Measurements from ENCODE around the gene NOTCH1. TPM values are rescaled to one million over a fixed set of nuclear protein-coding genes. Genes with fewer than 3 reads are reported as not detected.

The NOTCH1 gene
- total and polyA plus RNA-seq, 2 of the 8 experiments (the other 6 are each of a cell fraction or from before 2014, with no cell fraction given), result 6.9 to 55.6 TPM

DNA sequence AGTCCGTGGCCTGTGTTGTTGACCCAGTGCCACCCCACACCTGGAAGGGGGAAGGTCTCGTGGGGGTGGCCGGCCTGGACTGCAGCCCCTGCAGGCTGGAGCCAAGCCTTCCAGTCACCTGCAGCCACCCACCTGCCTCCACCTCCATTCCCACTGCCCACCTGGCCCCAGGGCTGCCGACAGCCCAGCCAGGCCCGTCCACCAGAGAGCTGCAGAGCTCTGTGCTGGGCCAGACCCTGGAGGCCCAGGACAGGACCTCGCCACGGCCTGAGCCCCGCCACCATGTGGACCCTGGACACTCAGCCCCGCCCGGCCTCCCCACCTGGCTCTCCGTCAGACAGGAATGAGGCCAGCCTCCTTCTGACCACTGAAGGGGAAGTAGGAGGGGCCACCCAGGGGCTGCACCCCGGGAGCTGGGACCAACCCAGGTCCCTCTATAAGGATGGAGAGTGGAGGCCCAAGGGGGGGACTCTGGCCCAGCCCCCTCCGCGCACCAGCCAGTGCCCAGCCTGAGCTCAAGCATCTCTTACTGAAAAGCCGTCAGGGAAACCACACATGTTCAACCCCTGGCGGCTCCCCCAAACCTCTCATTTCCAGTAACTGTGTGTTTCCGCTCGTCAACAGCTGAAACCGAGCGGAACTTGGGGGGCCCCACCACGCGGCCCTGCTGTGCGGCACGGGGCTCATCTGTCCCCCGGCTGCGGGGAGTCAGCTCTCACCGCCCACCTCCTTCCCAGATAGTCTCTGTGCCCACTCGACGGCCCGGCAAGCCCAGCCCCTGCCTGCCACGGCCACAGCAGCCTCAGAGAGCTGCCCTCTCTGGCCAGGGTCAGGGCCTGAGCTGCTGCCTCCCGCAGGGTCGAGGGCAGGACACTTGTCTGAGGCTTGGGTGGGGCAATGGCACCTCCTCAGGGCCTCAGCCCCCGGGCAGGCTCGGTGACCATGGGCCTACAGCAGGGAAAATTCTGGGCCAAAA is 12.8 kb downstream of the NOTCH1 start (continued):
- no peak for TF ChIP-seq FOSL1 (IDR thresholded peaks at IDR 0.05; ENCODE audit: insufficient read depth, low read depth, low read length)
- TF ChIP-seq CREB1 (IDR thresholded peaks at IDR 0.05), result no peak
- TF ChIP-seq, protein P1, sequence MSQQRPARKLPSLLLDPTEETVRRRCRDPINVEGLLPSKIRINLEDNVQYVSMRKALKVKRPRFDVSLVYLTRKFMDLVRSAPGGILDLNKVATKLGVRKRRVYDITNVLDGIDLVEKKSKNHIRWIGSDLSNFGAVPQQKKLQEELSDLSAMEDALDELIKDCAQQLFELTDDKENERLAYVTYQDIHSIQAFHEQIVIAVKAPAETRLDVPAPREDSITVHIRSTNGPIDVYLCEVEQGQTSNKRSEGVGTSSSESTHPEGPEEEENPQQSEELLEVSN (IDR thresholded peaks at IDR 0.05), result no peak
- TF ChIP-seq, protein P2, sequence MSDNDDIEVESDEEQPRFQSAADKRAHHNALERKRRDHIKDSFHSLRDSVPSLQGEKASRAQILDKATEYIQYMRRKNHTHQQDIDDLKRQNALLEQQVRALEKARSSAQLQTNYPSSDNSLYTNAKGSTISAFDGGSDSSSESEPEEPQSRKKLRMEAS (IDR thresholded peaks at IDR 0.05), result no peak
- TF ChIP-seq BRCA1 (IDR thresholded peaks at IDR 0.05; ENCODE audit: low read depth, low read length), result no peak
- TF ChIP-seq MAFK (IDR thresholded peaks at IDR 0.05; ENCODE audit: low read depth, low read length), result no peak
- TF ChIP-seq CHD2 (IDR thresholded peaks at IDR 0.05; ENCODE audit: low read length), result no peak
- TF ChIP-seq JUND (IDR thresholded peaks at IDR 0.05; ENCODE audit: low read length), result no peak
